Adrenal gland (tissue), 12 donors: ENCODE results near the gene AMN. TPM values are rescaled to one million over a fixed set of nuclear protein-coding genes. Genes with fewer than 3 reads are reported as not detected.
"Not testable (repeated sequence)": the region's sequence is repeated elsewhere in the genome, so short reads cannot be mapped to it uniquely, and the experiment has no call there.

ENCODE experiments used
- DNase-seq, 7 donors: peaks; one replicate each; pipeline ENCODE4 v3.0.0-alpha.2; 2019 to 2020
- H3K27ac ChIP-seq, 5 donors: fragments of 200-600 bp; sonication (generic) in 4 of 5; 1 replicate in 3 of 5; 2 replicates in 2 of 5; pipeline versions ENCODE4 v1.5.1 to v1.8.0; 2016 to 2020; ENCODE audit warnings: mild to moderate bottlenecking in 1 of 5
- H3K27me3 ChIP-seq: fragments of 200-600 bp; 2 replicates; pipeline ENCODE4 v1.8.0; 2021
- H3K36me3 ChIP-seq, 2 donors: fragments of 200-600 bp; replicated peaks in 1 of 2; 1 replicate in 1 of 2; 2 replicates in 1 of 2; pipeline versions ENCODE4 v1.5.1 to v1.8.0; 2018 to 2022
- H3K4me1 ChIP-seq, 2 donors: fragments of 200-600 bp; replicated peaks in 1 of 2; 1 replicate in 1 of 2; 2 replicates in 1 of 2; pipeline versions ENCODE4 v1.5.1 to v1.8.0; 2018 to 2021
- H3K4me3 ChIP-seq, 4 donors: fragments of 200-600 bp; sonication (generic) in 3 of 4; one replicate each; pipeline ENCODE4 v1.5.1; 2016 to 2018
- H3K9me3 ChIP-seq, 3 donors: fragments of 200-600 bp; sonication (generic) in 1 of 3; replicated peaks in 1 of 3; 1 replicate in 2 of 3; 2 replicates in 1 of 3; pipeline versions ENCODE4 v1.5.1 to v1.8.0; 2016 to 2021
- POLR2A ChIP-seq, 2 donors: fragments of 450-650 bp; IDR thresholded peaks; one replicate each; pipeline ENCODE4 v1.6.1; 2017; ENCODE audit warnings: antibody characterized with exemption in 2 of 2, mild to moderate bottlenecking in 2 of 2, moderate library complexity in 1 of 2
- WGBS, 4 donors: extraction: QIAGEN DNeasy Blood & Tissue Kit in 2 of 4; methylation state at CpG; one replicate each; pipeline versions ENCODE4 v1.1.5 to v1.1.7; 2013 to 2017; 5-methylcytosine and 5-hydroxymethylcytosine counted together
- intact Hi-C, 2 donors: fragments of 100-400 bp; cut with DNase I; formaldehyde crosslinking; loops; one replicate each; pipeline versions ENCODE4 v1.14.1 to v1.15.0; 2022 to 2023
- polyA plus RNA-seq, 3 donors: library from polyadenylated mRNA; stranded (reverse); fragments of 200-250 nt in 2 of 3; fragments of 350-450 nt in 1 of 3; fragmentation: Illumina TruSeq in 1 of 3; extraction: RNeasy Lipid Tissue Mini Kit (QIAGEN cat#74804) in 1 of 3; gene quantifications; one replicate each; pipeline ENCODE4 v1.2.3, GENCODE V29; 2013 to 2014
- total RNA-seq, 9 donors: library from RNA; depleted of rRNA in 4 of 9; stranded (reverse); fragments of >200 nt in 4 of 9; fragments of 120-200 nt in 1 of 9; fragmentation: NEBNext Ultra II Directional in 1 of 9; extraction: Animal tissue kit (Norgen Biotek cat#: 25700) in 1 of 9; gene quantifications; one replicate each; pipeline versions ENCODE4 v1.1.0 to v1.2.4, GENCODE V29; 2013 to 2023
- TF ChIP-seq, protein P1 (sequence below), 6 experiments: fragments of 450-650 bp in 4 of 6; fragments of 200-600 bp in 2 of 6; sonication (generic) in 1 of 6; IDR thresholded peaks; 1 replicate in 5 of 6; 2 replicates in 1 of 6; pipeline versions ENCODE4 v1.5.1 to v1.8.0; 2016 to 2021; ENCODE audit warnings: antibody characterized with exemption in 6 of 6, mild to moderate bottlenecking in 2 of 6, moderate library complexity in 1 of 6
- donor health status: healthy with polysubstance abuse.
- donor health status: Bipolar disorder and iron deficiency.
- donor health status: DM: yes; HTN: yes; CAD: no.
- donor health status: DM: no; HTN: no; CAD: no.
- donor health status: DM: no; HTN: no; CAD: no.
- donor health status: DM: yes; HTN: yes; CAD: no.

The AMN gene
- total and polyA plus RNA-seq, 12 donors = 0.07 to 3.6 (median 0.35) TPM; not detected in 4

DNA sequence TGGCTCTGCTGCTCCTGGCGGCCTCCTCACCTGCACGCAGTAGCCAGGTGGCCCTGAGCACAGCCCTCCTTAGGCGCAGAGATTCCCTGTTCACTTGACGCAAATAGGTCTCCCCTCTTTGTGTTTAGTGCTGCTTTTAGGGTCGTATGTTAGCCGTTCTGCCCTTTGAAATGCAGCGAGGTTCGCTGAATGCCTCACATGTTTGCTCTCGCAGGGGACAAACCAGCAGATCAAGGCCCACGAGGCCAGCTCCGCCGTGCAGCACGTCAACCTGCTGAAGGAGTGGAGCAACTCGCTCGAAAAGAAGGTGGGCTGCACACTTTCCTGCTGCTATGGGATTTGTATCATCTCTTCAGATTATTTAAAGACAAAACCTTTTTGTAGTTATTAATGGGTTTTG is 31.4 kb upstream of the AMN start:
- Histone ChIP-seq H3K4me1 (no peaks in the 10 kb centered on the region), H3K27me3 (no peaks in the 10 kb centered on the region), H3K9me3 (no peaks in the 10 kb centered on the region), H3K27ac (no peak overlapping the region), H3K4me3 (no peak overlapping the region), H3K36me3 (peaks cover 0 to 8% of the 10 kb centered on the region in 2 donors)
- TF ChIP-seq, protein P1, sequence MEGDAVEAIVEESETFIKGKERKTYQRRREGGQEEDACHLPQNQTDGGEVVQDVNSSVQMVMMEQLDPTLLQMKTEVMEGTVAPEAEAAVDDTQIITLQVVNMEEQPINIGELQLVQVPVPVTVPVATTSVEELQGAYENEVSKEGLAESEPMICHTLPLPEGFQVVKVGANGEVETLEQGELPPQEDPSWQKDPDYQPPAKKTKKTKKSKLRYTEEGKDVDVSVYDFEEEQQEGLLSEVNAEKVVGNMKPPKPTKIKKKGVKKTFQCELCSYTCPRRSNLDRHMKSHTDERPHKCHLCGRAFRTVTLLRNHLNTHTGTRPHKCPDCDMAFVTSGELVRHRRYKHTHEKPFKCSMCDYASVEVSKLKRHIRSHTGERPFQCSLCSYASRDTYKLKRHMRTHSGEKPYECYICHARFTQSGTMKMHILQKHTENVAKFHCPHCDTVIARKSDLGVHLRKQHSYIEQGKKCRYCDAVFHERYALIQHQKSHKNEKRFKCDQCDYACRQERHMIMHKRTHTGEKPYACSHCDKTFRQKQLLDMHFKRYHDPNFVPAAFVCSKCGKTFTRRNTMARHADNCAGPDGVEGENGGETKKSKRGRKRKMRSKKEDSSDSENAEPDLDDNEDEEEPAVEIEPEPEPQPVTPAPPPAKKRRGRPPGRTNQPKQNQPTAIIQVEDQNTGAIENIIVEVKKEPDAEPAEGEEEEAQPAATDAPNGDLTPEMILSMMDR (IDR thresholded peaks at IDR 0.05) = no peak
- TF ChIP-seq POLR2A (IDR thresholded peaks at IDR 0.05) = no peak
- 91 to 96% (median 91%) methylated on average over 15 of the region's 15 CpGs for WGBS, 4 donors
- no peak for DNase-seq
- intact Hi-C loops = no loop called here

DNA sequence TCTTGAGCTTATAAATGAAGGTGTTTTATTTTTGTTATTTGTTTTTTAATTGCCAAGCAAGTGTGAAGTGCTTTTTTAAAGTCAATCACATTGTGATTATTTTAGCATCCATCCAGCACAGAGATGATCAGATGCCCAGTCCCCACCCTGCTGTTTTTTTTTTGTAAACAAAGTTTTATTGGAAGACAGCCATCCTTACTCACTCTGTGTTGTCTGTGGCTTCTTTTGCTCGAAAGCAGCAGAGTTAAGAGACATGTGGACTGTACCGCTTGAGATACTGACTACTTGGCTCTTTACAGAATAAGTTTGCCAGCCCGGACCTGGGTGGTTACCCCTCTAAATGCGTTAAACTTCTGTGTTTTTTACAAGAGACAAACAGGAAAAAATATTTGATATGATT is 30.9 kb upstream of the AMN start:
- intact Hi-C loops = no loop called here

DNA sequence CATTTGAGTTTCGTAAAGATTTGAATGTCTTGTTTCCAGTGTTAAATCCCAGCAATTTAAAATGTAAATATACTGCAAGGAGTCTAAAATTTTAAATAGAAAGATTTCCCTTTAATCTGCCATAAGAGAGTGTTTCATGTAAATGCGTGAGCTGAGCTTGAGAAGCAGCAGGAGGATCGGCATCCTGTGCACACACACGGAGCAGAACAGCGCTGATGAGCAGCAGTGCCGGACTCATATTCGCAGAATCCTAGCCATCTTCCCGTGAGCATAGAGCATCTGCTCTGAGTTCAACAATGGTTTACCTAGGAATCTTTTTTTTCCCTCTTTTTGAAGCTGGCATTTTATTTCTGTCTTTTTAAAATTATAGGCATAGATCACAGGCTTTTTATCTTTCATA is 29.8 kb upstream of the AMN start:
- H3K4me3 ChIP-seq = no peak overlapping the region
- H3K27ac ChIP-seq = no peak overlapping the region
- H3K27me3 ChIP-seq = no peaks in the 10 kb centered on the region
- H3K9me3 ChIP-seq = no peaks in the 10 kb centered on the region
- H3K36me3 ChIP-seq = peaks cover 0 to 4% of the 10 kb centered on the region in 2 donors
- peaks cover 0 to 13% of the 10 kb centered on the region in 2 donors for H3K4me1 ChIP-seq
- DNase-seq = no peak
- intact Hi-C loops = no loop called here
- WGBS, 4 donors = 93 to 98% (median 96%) methylated on average over 8 of the region's 8 CpGs
- TF ChIP-seq, protein P1 (IDR thresholded peaks at IDR 0.05) = no peak
- TF ChIP-seq POLR2A (IDR thresholded peaks at IDR 0.05) = no peak

More for the DNA sequence above, 30.9 kb upstream of the AMN start:
- Histone ChIP-seq H3K27me3 (no peaks in the 10 kb centered on the region), H3K36me3 (peaks cover 0 to 4% of the 10 kb centered on the region in 2 donors), H3K4me3 (no peak overlapping the region), H3K4me1 (peaks cover 0 to 2% of the 10 kb centered on the region in 2 donors), H3K27ac (no peak overlapping the region), H3K9me3 (no peaks in the 10 kb centered on the region)
- 68 to 80% (median 76%) methylated on average over 4 of the region's 4 CpGs for WGBS, 4 donors
- TF ChIP-seq, protein P1 (IDR thresholded peaks at IDR 0.05) = no peak
- no peak for TF ChIP-seq POLR2A (IDR thresholded peaks at IDR 0.05)
- DNase-seq = no peak

DNA sequence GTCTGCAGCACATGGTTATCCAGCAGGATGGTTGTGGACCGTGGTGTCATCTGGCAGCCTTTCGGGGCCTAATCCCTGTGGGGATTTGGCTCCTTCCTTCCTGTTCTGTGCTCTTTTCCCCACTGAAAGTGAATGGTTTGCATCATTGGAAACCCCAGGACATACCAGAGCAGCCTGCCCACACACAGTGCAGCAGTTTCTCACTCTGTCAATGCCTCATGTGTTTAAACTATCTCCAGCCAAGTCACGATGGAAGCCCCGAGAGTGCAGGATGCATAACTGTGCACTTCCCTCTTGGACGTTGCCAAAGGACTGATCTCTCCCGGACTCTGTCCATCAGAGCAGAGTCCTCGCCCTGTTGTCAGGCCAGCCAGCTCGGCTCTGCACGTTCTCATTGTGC is 29.0 kb upstream of the AMN start:
- no peak overlapping the region for H3K27ac ChIP-seq
- WGBS, 4 donors = 66 to 79% (median 74%) methylated on average over 6 to 9 of the region's 9 CpGs
- H3K36me3 ChIP-seq = peaks cover 0 to 4% of the 10 kb centered on the region in 2 donors
- H3K4me1 ChIP-seq = peaks cover 0 to 17% of the 10 kb centered on the region in 2 donors
- H3K27me3 ChIP-seq = no peaks in the 10 kb centered on the region
- no peaks in the 10 kb centered on the region for H3K9me3 ChIP-seq
- peak in 6 of 7 donors; percentile 20 to 72 (median 46) for DNase-seq
- intact Hi-C loops = no loop called here
- no peak for TF ChIP-seq POLR2A (IDR thresholded peaks at IDR 0.05)
- TF ChIP-seq, protein P1 (IDR thresholded peaks at IDR 0.05) = no peak
- H3K4me3 ChIP-seq = no peak overlapping the region

DNA sequence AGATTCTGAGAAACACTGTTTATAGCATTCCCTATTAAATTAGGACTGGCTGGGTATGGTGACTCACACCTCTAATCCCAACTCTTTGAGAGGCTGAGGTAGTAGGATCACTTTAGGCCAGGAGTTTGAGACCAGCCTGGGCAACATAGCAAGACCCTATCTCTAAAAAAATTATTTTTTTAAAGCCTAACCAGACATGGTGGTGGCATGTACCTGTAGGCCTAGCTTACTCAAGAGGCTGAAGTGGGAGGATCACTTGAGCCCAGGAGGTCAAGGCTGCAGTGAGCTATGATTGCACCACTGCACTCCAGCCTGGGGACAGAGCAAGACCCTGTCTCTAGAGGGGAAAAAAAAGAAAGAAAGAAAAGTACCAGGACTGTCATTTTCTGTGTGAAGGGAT is 25.7 kb upstream of the AMN start:
- H3K4me3 ChIP-seq, H3K27me3 ChIP-seq, H3K36me3 ChIP-seq, intact Hi-C loops, DNase-seq, H3K9me3 ChIP-seq: not testable (repeated sequence)
- Histone ChIP-seq H3K27ac (peak overlapping the region in 1 of 5 donors; percentile 6), H3K4me1 (peaks cover 0 to 17% of the 10 kb centered on the region in 2 donors)
